HG03066 (cell line): ENCODE measurements around the gene ABCB8.

Experiments
- ATAC-seq: cut with Tn5 transposase; IDR thresholded peaks from one replicate; pipeline ENCODE4 v1.9.1; 2021; ENCODE audit warnings: low read depth; ENCODE audit not compliant: unreplicated experiment

Gene ABCB8

DNA sequence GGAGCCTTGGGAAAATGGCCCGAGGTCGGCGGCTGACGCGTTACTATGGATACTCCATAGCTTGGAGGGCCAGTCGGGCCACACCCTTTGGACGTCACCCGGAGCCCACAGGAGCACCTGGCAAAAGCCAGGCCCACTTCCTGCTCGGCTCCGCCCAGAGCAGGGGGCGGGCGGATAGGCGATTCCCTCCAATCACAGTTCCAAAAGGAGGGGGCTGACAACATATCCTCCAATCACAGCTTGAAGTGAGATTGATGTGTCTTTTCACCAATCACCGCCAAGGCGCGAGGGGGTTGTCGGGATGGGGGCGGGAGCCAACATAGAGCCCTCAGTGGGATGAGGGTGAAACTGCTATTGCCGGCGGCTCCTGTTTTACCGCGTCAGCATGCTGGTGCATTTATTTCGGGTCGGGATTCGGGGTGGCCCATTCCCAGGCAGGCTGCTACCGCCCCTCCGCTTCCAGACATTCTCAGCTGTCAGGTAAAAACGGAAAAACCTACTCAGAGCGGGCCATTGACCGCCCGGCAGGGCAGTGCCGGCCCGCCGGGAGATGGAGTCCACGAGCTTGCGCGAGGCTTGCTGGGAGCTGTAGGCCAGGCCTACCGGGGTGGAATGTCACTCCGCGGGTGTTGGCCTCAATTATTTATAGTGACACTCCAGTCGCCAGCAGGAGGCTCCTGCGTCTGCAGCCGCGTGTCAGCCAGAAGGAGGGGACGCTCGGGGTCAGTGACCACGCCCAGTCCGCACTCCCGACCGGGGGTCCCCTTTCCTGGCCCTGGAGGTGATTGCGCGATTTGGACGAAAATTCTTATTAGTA is at the start of gene ABCB8:
ABCB8 (plus strand) TSS at position 320 of the 817 bp plus-strand sequence; CDS start at position 386, 66 bp downstream.
- peak; percentile 94 for ATAC-seq

DNA sequence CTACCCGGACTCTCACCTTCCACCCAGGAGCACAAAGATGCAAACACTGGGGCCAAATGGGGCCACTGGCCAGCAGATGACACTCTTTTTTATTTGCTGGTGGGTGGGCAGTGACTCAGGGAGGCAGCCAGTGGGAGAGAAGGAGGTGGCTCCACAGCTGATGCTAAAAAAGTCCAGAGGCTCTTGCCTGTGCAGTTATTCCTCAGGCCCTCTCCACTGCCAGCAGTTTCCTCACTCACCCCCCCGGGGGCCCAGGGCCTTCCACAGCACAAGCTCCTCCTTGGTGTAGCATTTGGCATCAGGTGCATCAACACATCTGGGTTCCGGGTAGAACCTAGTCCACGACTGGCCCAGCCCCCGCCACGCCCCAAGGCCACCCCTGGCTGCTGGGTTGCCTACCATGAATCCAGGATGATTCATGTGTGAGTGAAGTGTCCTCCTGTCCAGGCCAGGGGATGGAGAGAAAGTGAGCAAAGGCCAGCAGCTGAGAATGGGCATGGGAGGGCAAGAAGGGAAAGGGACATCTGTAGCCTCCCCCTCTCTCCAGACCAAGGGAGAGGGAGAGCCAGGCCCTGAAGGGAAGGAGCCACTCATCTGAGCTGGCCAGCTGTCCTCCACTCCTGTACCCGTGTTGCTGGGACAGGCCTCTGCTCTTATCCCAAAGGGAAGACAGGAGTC is 48.4 kb upstream of the ABCB8 start:
- ATAC-seq: no peak

DNA sequence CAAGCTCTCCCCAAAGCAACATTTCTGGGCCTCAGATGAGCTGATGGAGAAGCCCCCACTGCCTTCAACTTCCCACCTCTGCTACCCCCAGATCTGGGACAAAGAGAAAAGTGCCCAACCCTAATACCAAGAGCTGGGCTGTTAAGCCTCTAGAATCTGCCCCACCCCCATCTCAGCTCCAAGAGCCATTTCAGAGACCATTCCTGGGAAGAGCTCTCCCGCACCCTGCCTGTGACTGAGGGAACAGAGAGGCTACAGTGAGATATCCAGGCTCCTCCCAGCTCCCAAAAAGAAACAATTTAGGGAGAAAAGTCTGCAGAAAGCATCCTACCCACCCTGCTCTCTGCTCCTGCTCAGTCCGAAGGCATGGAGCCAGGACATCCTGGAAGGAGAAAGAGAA is 47.6 kb upstream of the ABCB8 start:
- no peak for ATAC-seq

DNA sequence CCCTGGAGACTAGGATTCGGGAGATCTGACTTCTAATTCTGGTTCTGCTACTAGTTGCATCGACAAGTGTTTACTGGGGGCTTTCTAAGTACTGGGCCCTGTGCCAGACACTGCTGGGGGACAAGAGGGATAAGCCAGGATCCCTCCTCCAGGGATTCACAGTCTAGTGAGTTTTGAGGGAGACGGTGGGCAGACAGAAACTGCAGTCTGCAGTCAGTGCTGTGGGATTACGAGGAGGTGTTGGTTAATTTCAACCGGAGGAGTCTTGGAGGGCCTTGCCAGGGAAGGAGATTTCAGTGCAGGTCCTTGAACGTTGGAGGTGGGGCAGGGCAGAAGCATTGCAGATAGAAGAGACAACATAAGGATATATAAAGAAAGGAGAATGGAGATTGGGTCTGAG is 46.6 kb upstream of the ABCB8 start:
- no peak for ATAC-seq

DNA sequence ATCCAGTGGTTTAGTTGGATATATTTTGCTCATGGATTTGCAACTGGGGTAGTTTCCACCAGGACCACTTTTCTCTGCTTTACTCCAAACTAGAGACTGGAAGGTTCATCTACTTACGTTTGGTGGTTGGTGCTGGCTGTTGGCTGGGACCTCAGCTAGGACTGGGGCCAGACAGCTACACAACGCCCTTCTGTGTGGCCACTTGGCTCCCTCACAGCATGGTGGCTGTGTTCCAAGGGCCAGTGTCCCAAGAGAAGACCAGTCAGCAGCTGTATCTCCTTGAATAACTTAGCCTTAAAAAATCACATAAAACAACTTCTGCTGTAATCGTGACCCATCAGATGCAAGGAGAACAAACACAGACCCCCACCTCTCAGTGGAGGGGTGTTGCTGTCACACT is 45.9 kb upstream of the ABCB8 start:
- no peak for ATAC-seq

DNA sequence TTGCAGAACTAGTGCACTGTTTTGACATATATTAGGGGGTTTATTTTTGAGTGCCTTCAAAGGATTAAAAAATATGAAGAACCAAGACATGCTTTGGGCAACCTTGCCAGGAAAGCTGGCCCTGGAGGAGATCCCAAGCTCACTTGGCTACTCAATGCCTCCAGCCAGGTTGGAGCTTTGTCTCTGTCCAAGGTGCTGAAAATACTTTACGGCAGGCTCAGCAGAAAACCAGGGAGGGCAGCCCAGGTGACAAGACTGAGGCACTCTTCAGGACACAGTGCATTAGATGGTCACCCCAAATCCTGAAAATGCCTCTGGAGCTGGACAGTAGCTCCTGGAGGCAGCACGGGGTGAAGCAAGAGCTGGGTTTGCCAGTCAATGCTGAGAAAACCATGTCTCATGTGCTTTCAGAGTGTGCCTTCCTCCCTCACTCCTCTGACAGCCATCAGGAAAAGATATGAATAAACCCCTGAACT is 44.3 kb upstream of the ABCB8 start:
- no peak for ATAC-seq

DNA sequence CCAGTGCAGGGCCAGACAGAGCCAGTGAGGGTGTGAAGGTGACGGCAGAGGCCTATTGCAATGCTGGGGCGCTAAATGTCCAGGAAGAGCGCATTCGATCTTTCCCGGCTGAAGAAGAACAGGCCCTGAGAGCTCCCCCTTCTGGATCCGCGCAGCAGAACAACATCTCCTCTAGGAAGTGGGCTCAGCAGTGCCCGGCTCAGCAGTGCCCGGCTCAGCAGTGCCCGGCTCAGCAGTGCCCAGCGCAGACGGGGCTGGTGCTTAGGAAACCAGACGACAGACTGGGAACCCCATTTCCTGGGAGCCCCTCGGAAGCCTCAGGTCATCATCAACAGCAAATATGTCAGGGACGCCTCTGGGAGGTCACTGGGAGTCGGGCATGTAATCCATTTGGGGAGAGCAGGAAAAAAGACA is 42.1 kb upstream of the ABCB8 start:
- ATAC-seq: no peak

DNA sequence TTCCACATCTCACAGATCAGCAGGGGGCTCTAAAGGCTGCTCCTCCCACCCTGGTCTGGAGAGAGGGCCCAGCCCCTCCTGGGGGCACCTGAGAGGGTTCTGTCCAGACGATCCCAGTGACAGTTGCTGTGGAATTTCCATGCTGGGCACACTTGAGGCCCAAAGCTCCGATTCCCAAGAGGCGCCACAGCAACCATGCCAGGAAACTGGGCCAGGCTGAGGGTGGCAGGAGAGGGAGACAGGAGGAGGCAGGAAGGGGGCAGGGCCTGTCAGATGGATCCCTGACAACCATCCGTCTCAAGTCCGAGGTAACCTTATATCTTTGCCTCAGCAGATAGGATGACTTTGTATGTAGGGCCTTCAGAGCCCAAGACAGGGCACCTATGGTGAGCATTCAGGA is 41.7 kb upstream of the ABCB8 start:
- ATAC-seq: no peak

DNA sequence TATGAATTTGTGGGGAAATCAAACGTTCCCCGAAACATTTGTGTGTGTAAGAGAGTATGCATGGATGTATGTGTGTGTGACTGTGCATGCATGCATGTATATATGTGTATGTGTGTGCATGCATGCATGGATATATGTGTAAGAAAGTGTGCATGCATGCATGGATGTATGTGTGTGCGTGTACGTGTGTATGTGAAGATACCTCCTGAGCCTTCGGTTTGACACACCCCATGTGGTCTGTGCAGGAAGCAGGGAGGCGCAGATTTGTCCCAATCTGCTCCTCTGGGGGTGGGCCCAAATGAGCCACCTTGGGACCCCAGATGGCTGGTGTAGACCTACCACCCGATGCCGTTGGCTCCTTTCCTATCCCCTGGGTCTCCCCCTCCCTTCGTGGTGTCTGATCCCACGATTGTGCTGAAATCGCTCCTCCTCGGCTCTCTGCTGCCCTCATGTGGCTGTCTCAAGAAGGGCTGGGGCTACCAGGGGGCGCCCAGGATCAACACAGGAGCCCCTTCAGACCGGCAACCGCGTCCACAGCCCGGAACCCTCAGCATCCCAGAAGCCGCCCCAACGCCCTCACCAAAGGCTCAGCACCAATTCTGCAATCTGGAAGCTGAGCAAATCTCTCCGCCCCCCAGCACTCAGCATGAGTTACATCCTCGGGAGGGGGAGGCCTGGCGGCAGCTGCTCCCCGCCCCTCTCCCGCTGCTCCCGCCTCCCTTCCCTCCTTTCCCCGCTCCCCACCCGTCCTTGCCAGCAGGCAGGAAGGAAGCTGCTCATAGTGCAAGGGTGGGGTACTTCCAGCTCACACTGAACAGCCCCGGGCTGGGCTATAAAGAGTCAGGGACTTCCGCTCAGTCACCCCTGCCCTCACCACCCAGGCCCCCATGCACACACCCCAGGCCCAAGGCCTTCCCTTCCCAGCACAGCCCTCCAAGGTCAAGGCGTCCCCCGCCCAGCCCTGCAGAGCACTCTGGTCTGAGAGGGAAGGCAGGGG is 39.7 kb upstream of the ABCB8 start:
- no peak for ATAC-seq

DNA sequence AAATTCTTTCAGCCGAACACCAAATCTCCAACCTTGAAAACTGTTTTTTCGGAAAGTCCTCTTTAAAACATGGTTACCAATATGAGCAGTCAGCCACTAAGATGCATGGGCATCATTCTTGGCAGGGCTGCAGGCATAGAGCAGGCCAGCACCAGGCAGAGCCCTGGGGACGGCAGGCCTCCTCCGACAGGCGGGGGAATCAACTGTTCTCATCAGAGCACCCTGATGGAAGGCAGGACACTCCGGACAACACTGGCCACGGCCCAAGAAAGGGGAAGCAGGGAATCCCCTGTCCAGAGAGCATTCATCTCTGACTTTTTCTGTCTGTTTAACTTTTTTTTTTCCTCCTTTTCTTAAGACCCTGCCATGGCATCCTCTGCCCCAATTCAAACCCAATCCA is 38.8 kb upstream of the ABCB8 start:
- ATAC-seq: no peak

DNA sequence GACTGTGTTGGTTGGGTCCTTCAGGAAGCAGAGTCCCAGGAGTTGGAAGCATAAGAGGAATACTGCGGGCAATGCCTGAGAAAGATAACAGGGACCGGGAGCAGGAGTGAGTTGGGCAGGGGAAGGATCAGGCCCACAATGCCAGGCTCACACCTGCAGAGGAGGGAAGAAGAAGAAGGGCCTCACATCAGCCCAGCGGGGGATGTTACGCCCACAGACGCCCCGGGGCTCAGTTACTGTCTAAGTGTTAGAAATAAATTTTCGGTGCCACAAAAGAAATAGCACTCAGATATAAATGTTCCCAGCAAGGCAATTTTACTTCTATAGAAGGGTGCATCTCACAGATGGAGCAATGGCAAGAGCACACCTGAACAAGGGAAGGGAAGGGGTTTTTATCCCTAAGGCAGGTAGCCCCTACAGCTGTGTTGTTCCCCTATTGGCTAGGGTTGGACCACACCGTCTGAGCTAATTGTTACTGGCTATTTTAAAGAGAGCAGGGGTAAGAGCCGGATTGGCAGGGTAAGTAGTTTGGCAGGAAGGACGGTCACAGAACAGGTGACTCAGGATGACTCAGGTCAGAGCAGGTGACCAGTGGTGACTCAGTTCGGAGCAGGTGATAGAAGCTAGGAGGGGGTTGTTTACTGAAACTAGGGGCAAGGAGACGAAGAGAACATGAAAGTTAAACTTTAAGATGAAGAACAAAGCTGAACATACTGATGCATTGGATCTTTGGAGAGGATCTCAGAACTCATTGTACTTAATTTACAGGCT is 37.6 kb upstream of the ABCB8 start, which contains the start of gene NOS3:
NOS3 (plus strand) TSS at position 602 of the 771 bp plus-strand sequence. CDS start 2,787 bp downstream, outside the sequence.
- ATAC-seq: no peak

DNA sequence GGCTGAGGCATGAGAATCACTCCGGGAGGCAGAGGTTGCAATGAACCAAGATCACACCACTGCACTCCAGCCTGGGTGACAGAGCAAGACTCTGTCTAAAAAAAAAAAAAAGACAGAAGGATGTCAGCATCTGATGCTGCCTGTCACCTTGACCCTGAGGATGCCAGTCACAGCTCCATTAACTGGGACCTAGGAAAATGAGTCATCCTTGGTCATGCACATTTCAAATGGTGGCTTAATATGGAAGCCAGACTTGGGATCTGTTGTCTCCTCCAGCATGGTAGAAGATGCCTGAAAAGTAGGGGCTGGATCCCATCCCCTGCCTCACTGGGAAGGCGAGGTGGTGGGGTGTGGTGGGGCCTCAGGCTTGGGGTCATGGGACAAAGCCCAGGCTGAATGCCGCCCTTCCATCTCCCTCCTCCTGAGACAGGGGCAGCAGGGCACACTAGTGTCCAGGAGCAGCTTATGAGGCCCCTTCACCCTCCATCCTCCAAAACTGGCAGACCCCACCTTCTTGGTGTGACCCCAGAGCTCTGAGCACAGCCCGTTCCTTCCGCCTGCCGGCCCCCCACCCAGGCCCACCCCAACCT is 36.1 kb upstream of the ABCB8 start:
- ATAC-seq: no peak

DNA sequence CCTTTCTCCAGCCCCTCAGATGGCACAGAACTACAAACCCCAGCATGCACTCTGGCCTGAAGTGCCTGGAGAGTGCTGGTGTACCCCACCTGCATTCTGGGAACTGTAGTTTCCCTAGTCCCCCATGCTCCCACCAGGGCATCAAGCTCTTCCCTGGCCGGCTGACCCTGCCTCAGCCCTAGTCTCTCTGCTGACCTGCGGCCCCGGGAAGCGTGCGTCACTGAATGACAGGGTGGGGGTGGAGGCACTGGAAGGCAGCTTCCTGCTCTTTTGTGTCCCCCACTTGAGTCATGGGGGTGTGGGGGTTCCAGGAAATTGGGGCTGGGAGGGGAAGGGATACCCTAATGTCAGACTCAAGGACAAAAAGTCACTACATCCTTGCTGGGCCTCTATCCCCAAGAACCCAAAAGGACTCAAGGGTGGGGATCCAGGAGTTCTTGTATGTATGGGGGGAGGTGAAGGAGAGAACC is 35.4 kb upstream of the ABCB8 start:
- peak; percentile 61 for ATAC-seq

DNA sequence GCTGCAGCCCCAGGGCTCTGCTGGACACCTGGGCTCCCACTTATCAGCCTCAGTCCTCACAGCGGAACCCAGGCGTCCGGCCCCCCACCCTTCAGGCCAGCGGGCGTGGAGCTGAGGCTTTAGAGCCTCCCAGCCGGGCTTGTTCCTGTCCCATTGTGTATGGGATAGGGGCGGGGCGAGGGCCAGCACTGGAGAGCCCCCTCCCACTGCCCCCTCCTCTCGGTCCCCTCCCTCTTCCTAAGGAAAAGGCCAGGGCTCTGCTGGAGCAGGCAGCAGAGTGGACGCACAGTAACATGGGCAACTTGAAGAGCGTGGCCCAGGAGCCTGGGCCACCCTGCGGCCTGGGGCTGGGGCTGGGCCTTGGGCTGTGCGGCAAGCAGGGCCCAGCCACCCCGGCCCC is 34.7 kb upstream of the ABCB8 start:
- no peak for ATAC-seq

DNA sequence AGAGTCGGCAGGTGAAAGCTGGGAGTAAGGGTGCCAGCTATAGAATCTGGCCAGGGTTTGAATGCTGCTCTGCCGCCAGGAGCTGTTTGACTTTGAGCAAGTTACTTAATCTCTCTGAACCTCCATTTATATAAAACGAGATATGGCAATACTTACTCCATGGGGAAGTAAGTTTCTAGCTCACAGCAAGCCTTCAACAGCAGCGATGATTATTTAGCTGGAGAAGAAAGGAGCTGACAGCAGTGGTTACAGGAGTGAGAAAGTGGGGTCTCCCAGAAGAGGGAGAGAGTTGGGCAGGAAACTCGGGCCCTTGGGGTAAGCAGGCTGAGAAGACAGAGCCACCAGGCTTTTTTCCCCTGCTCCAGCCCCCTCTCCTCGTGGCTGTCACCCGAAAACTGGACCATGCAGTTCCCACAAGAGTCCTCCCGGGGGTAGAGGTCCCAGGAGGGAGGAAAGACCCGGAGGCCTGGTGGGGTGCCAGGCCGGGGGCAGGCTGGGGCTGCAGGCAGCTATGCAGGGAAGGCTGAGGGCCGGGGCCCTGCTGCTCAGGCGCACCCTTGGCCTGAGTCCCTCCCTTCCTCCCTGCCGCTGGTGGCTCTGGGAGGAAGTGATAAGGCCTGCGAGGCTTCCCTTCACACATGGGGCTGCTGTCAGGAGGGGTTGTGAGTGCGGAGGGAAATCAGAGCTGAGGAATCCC is 34.0 kb upstream of the ABCB8 start:
- no peak for ATAC-seq

DNA sequence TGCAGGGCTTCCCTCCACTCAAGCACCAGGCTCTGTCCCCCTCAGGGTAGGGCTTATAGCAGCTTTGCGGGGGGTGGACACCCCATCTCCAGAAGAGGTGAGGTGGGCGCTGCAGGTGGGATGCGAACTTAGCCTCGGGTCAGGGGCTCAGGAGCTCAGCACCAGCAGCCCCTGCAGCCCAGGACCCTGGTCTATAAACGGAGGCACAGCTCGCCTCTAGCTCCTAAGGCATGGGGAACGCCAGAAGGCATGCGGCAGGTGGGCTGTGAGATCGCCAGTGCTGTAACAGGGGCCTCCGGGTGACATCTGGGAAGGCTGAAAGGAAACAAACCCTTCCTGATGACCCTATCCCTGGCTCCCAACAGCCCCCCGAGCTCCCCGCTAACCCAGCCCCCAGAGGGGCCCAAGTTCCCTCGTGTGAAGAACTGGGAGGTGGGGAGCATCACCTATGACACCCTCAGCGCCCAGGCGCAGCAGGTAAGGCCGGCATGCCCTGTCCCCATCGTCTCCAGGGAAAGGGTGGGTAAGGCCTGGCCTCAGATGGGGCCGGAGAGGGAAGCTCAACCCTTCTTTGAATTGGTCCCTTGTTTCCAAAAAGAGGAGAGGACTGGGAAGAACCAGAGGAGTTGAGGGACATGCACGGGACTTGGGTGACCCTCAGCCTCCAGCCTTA is 33.3 kb upstream of the ABCB8 start:
- no peak for ATAC-seq

DNA sequence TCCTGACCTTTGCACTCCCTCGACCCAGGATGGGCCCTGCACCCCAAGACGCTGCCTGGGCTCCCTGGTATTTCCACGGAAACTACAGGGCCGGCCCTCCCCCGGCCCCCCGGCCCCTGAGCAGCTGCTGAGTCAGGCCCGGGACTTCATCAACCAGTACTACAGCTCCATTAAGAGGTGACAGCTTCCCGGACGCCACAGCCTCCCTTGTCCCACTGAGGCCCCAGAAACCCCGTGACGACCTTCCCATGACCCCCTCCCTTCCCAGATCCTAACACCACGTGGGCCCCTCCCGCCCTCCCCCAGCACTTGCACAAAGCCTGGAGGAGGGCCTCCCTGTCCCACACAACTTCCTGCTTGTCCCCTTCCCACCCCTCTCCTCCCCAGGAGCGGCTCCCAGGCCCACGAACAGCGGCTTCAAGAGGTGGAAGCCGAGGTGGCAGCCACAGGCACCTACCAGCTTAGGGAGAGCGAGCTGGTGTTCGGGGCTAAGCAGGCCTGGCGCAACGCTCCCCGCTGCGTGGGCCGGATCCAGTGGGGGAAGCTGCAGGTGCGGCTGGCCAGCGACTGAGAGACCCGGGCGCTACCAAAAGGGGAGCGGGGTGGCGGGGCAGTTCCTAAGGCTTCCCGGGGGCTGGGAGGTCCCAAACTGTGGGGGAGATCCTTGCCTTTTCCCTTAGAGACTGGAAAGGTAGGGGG is 31.7 kb upstream of the ABCB8 start:
- ATAC-seq: no peak

DNA sequence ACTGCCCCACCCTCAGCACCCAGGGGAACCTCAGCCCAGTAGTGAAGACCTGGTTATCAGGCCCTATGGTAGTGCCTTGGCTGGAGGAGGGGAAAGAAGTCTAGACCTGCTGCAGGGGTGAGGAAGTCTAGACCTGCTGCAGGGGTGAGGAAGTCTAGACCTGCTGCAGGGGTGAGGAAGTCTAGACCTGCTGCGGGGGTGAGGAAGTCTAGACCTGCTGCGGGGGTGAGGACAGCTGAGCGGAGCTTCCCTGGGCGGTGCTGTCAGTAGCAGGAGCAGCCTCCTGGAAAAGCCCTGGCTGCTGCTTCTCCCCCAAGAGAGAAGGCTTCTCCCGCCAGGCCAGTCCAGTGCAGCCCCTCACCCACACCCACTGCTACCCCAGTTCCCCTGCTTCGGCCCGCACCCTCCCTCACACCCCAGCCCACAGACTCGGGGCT is 31.2 kb upstream of the ABCB8 start:
- ATAC-seq: no peak
